AG09309 (cell line): ENCODE measurements around the gene FAM227A.

ENCODE experiments used
- DNase-seq: peaks from one replicate; pipeline ENCODE4 v3.0.0-alpha.2; 2010; ENCODE audit warnings: low read depth
- H3K4me3 ChIP-seq: 2 replicates; pipeline ENCODE4 v1.5.1; 2011; ENCODE audit warnings: mild to moderate bottlenecking, low read depth, low read length, moderate library complexity; ENCODE audit not compliant: control insufficient read depth
- CTCF ChIP-seq: IDR thresholded peaks from 2 replicates; pipeline ENCODE4 v1.5.1; 2011; ENCODE audit warnings: mild to moderate bottlenecking, low read depth, low read length, inconsistent platforms; ENCODE audit not compliant: insufficient read depth, control insufficient read depth; ENCODE audit errors: missing control alignments

Gene FAM227A

GRCh38 chr22:38656256-38657044 is at the start of gene FAM227A, which contains the start of gene CBY1:
Gene FAM227A (minus strand): TSS chr22:38656392. CDS start chr22:38650168, 6,224 bp downstream.
Gene CBY1 (plus strand): TSS chr22:38656638. CDS start chr22:38668055, 11,417 bp downstream.
- DNase-seq: peak; percentile 10
- peak within 1 kb of the TSS; percentile 62 for H3K4me3 ChIP-seq
- TF ChIP-seq CTCF: no peak

GRCh38 chr22:38705235-38706100 is 49.3 kb upstream of the FAM227A start, which contains the start of gene GTPBP1:
Gene GTPBP1 (plus strand): TSS chr22:38705944. CDS start chr22:38705956, 12 bp downstream.
- H3K4me3 ChIP-seq: peak within 1 kb of the TSS; percentile 91
- peak; percentile 100 for DNase-seq
- TF ChIP-seq CTCF: no peak

GRCh38 chr22:38704654-38705234 is 48.6 kb upstream of the FAM227A start:
- DNase-seq: no peak
- H3K4me3 ChIP-seq: peak overlapping the region; percentile 16
- no peak for TF ChIP-seq CTCF

DNA sequence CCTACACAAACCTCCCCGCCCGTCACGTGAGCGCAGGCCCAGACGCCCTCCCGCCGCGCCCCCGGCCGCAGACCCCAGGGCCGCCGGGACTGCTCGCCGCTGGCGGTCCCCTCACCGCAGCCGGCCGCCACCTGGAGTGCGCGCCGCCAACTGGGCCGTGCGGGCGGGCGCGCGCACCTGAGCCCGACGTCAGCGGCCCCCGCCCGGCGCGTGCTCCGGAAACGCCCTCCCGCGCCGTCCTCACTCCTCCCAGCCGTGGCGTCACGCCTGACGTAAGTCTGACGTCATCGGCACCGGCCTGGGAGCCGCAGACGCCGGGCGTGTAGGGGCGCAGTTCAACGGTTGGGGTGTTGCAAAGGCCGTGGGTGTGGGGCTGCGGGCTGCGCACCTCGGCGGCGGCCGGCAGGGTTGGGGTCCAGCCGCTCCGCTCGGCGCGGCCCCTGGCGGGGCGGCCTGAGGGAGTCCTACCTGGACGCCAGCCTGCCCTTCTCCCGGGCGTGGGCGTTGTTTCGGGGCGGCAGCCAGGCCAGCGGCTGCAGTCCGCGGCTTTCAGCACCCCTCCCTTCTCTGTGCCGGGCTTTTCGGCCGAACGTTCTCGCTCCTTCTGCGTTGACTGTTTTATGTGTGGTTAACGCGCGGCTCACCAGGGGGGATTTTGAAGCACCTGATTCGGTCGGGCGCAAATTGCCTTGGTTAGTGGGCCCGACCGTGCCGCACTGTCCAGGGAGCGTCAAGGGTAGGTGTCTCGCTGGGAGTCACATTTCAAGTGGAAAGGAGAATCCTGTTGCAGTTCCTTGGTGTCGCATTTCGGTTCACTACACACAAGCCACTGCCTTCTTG is 44.8 kb upstream of the FAM227A start, which contains the start of gene JOSD1:
Gene JOSD1 (minus strand): TSS at position 155 of the 840 bp plus-strand sequence. CDS start 956 bp downstream, outside the sequence.
- TF ChIP-seq CTCF: no peak
- peak; percentile 55 for DNase-seq
- peak within 1 kb of the TSS; percentile 50 for H3K4me3 ChIP-seq

GRCh38 chr22:38700270-38700788 is 44.1 kb upstream of the FAM227A start:
- TF ChIP-seq CTCF: no peak
- H3K4me3 ChIP-seq: peak overlapping the region; percentile 50
- DNase-seq: no peak

DNA sequence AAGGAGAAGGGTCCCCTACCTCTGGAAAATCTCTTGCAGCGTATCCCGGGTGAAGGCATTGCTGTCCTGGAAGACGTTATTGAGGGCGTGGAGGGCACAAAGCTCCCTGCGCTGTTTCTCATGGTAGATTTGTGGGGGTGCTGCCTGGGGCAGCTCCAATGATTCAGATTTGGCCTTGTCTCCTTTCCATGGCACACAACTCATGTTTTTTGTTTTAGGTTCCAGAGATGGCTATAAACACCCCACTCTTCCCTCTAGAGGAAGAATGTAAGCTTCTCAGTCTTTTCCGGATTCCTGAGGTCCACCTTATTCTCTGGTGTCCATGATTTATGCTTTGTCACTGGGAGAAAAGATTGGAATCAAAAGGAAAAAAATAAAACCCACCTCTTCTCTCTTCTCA is 43.6 kb upstream of the FAM227A start:
- peak overlapping the region; percentile 50 for H3K4me3 ChIP-seq
- DNase-seq: no peak
- peak; percentile 7 for TF ChIP-seq CTCF
